Vagina (tissue), 2 donors: ENCODE data around the gene TTC8.

Experiments
- CTCF ChIP-seq, 3 experiments: fragments of 450-650 bp in 2 of 3; fragments of 200-600 bp in 1 of 3; sonication (generic) in 1 of 3; IDR thresholded peaks; one replicate each; pipeline ENCODE4 v1.5.1; 2017 to 2019; ENCODE audit warnings: antibody characterized with exemption in 3 of 3, mild to moderate bottlenecking in 2 of 3, moderate library complexity in 2 of 3
- POLR2A ChIP-seq, 2 donors: fragments of 450-650 bp; IDR thresholded peaks; one replicate each; pipeline ENCODE4 v1.6.1; 2017; ENCODE audit warnings: antibody characterized with exemption in 2 of 2, mild to moderate bottlenecking in 2 of 2, moderate library complexity in 2 of 2
- POLR2AphosphoS5 ChIP-seq, 2 donors: sonication (generic); formaldehyde crosslinking; IDR thresholded peaks; one replicate each; pipeline ENCODE4 v1.9.0; 2017; ENCODE audit warnings: antibody characterized with exemption in 2 of 2, mild to moderate bottlenecking in 2 of 2, low read depth in 1 of 2; ENCODE audit not compliant: insufficient read depth in 1 of 2

- TF ChIP-seq CTCF (IDR thresholded peaks at IDR 0.05), result no peak
- TF ChIP-seq POLR2A (IDR thresholded peaks at IDR 0.05), result no peak
- no peak for TF ChIP-seq POLR2AphosphoS5 (IDR thresholded peaks at IDR 0.05; ENCODE audit: insufficient read depth in 1 of 2, low read depth in 1 of 2)
These were observed 24.9 kb upstream of the TTC8 start for GRCh38 chr14:88799522-88799921.
